SK-N-MC (cell line): ENCODE measurements around the gene PHC1.

Source experiments
- DNase-seq: peaks from one replicate; pipeline ENCODE4 v3.0.0-alpha.2; 2011; ENCODE audit warnings: low read depth, low spot score
- H3K27ac ChIP-seq: fragments of 200-600 bp; sonication (generic); 2 replicates; pipeline ENCODE4 v1.5.1; 2016; ENCODE audit warnings: mixed run types
- H3K36me3 ChIP-seq: fragments of 200-600 bp; sonication (generic); 2 replicates; pipeline ENCODE4 v1.6.1; 2017; ENCODE audit warnings: antibody characterized with exemption, low read length, mixed read lengths; ENCODE audit not compliant: insufficient read depth
- H3K4me3 ChIP-seq: fragments of 200-600 bp; sonication (generic); 2 replicates; pipeline ENCODE4 v1.5.1; 2016
- H3K9ac ChIP-seq: fragments of 200-600 bp; sonication (generic); 2 replicates; pipeline ENCODE4 v1.8.0; 2017; ENCODE audit warnings: mixed run types, mixed read lengths; ENCODE audit not compliant: insufficient read length
- H3K9me3 ChIP-seq: fragments of 200-600 bp; sonication (generic); 2 replicates; pipeline ENCODE4 v1.6.1; 2017; ENCODE audit warnings: low read depth, mild to moderate bottlenecking, antibody characterized with exemption, low read length, moderate library complexity, mixed read lengths
- EZH2 ChIP-seq: fragments of 200-600 bp; sonication (generic); IDR thresholded peaks from one replicate; pipeline ENCODE4 v1.6.1; 2017; ENCODE audit warnings: antibody characterized with exemption
- FOXP2 ChIP-seq: optimal IDR thresholded peaks from 2 replicates; pipeline ENCODE3; 2011; ENCODE audit warnings: mild to moderate bottlenecking, moderate library complexity; ENCODE audit not compliant: insufficient read depth; ENCODE audit errors: extremely low read length, control extremely low read depth
- POLR2AphosphoS5 ChIP-seq: IDR thresholded peaks from 2 replicates; pipeline ENCODE4 v1.6.1; 2012; ENCODE audit warnings: mild to moderate bottlenecking, low read depth, low read length, borderline replicate concordance

The PHC1 gene

GRCh38 chr12:8989413-8989812 is 75.1 kb downstream of the PHC1 start, which contains the start of gene KLRG1:
Gene KLRG1 (plus strand): TSS chr12:8989546. CDS start chr12:8989636, 90 bp downstream.
- Histone ChIP-seq H3K36me3 (no peaks in the 10 kb centered on the region), H3K9ac (no peak within 1 kb of the TSS), H3K4me3 (no peak within 1 kb of the TSS), H3K27ac (no peak within 1 kb of the TSS), H3K9me3 (no peaks in the 10 kb centered on the region)
- TF ChIP-seq FOXP2 (no peak), POLR2AphosphoS5 (no peak), EZH2 (no peak)
- no peak for DNase-seq
